SU-DHL-6 (cell line): ENCODE results near the gene FSTL3.

Experiments used
- H2AFZ ChIP-seq: fragments of 200-600 bp; sonication (generic); 2 replicates; pipeline ENCODE4 v1.6.1; 2014; ENCODE audit warnings: low read depth, mild to moderate bottlenecking, moderate library complexity, mixed read lengths, antibody characterized with exemption, low read length; ENCODE audit not compliant: severe bottlenecking
- H3F3A ChIP-seq: fragments of 200-600 bp; shearing (Covaris generic); 2 replicates; pipeline ENCODE4 v1.6.0; 2016; ENCODE audit warnings: antibody characterized with exemption, mild to moderate bottlenecking; ENCODE audit not compliant: insufficient read depth
- H3K27ac ChIP-seq: fragments of 200-600 bp; sonication (generic); 2 replicates; pipeline ENCODE4 v1.5.1; 2016; ENCODE audit warnings: low read depth, mild to moderate bottlenecking, low read length, moderate library complexity, mixed read lengths
- H3K27me3 ChIP-seq: fragments of 200-600 bp; sonication (generic), shearing (Covaris generic); 2 replicates; pipeline ENCODE4 v1.6.0; 2014; ENCODE audit warnings: mild to moderate bottlenecking, low read length
- H3K36me3 ChIP-seq: fragments of 200-600 bp; sonication (generic); 2 replicates; pipeline ENCODE4 v1.6.1; 2014; ENCODE audit warnings: mild to moderate bottlenecking, low read length, mixed read lengths
- H3K4me2 ChIP-seq: fragments of 300-600, 200-600 bp; shearing (Covaris generic), sonication (generic); 2 replicates; pipeline ENCODE4 v1.6.0; 2014; ENCODE audit warnings: low read length, low read depth, mild to moderate bottlenecking; ENCODE audit not compliant: poor library complexity, severe bottlenecking
- H3K4me3 ChIP-seq: fragments of 200-600 bp; sonication (generic); 2 replicates; pipeline ENCODE4 v1.5.1; 2014; ENCODE audit warnings: antibody characterized with exemption, low read length, mild to moderate bottlenecking, mixed read lengths; ENCODE audit not compliant: insufficient read depth, poor library complexity, severe bottlenecking
- H3K79me2 ChIP-seq: fragments of 200-600 bp; sonication (generic); 2 replicates; pipeline ENCODE4 v1.6.1; 2014; ENCODE audit warnings: mild to moderate bottlenecking, low read length, moderate library complexity; ENCODE audit not compliant: insufficient read depth
- H3K9ac ChIP-seq: fragments of 200-600 bp; sonication (generic); 2 replicates; pipeline ENCODE4 v1.7.0; 2014; ENCODE audit warnings: mild to moderate bottlenecking, low read length
- H3K9me2 ChIP-seq: fragments of 200-600 bp; sonication (generic); replicated peaks from 2 replicates; pipeline ENCODE4 v1.6.1; 2014; ENCODE audit warnings: low read length; ENCODE audit not compliant: insufficient read depth
- H3K9me3 ChIP-seq: fragments of 200-600 bp; sonication (generic); 2 replicates; pipeline ENCODE4 v1.6.1; 2014; ENCODE audit warnings: low read length, mixed read lengths; ENCODE audit not compliant: insufficient read depth
- H4K20me1 ChIP-seq: fragments of 200-600 bp; sonication (generic); 2 replicates; pipeline ENCODE4 v1.6.1; 2014; ENCODE audit warnings: low read depth, mild to moderate bottlenecking, antibody characterized with exemption, low read length, moderate library complexity, mixed read lengths
- CTCF ChIP-seq: fragments of 200-600 bp; sonication (generic); IDR thresholded peaks from one replicate; pipeline ENCODE4 v1.5.1; 2017; ENCODE audit warnings: antibody characterized with exemption, mild to moderate bottlenecking, low read length, moderate library complexity; ENCODE audit not compliant: insufficient read depth, poor library complexity, severe bottlenecking
- EZH2phosphoT487 ChIP-seq: fragments of 200-600 bp; sonication (generic), shearing (Covaris generic); conservative IDR thresholded peaks from 2 replicates; pipeline ENCODE4 v1.6.1; 2018; ENCODE audit warnings: mild to moderate bottlenecking, antibody characterized with exemption, low read length, moderate library complexity, mixed read lengths

The FSTL3 gene

GRCh38 chr19:718251-718951, 42.2 kb downstream of the FSTL3 start:
- H3K4me2 ChIP-seq = no peak overlapping the region
- H3K4me3 ChIP-seq = no peak overlapping the region
- no peak for TF ChIP-seq EZH2phosphoT487
- no peak for TF ChIP-seq CTCF
- no peaks in the 10 kb centered on the region for H3K27me3 ChIP-seq
- H3F3A ChIP-seq = no peaks in the 10 kb centered on the region
- no peak overlapping the region for H3K27ac ChIP-seq
- H4K20me1 ChIP-seq = no peaks in the 10 kb centered on the region
- H3K36me3 ChIP-seq = no peaks in the 10 kb centered on the region
- H3K79me2 ChIP-seq = no peaks in the 10 kb centered on the region
- H2AFZ ChIP-seq = no peak overlapping the region
- no peaks in the 10 kb centered on the region for H3K9me3 ChIP-seq
- no peaks in the 10 kb centered on the region for H3K9me2 ChIP-seq
- no peak overlapping the region for H3K9ac ChIP-seq

- H3K4me2 ChIP-seq = no peak overlapping the region
- H3K9me2 ChIP-seq = no peaks in the 10 kb centered on the region
- no peak overlapping the region for H2AFZ ChIP-seq
- H3K9ac ChIP-seq = no peak overlapping the region
- no peaks in the 10 kb centered on the region for H3K27me3 ChIP-seq
- no peak for TF ChIP-seq EZH2phosphoT487
- TF ChIP-seq CTCF = no peak
- no peaks in the 10 kb centered on the region for H4K20me1 ChIP-seq
- no peaks in the 10 kb centered on the region for H3F3A ChIP-seq
- no peaks in the 10 kb centered on the region for H3K9me3 ChIP-seq
- no peaks in the 10 kb centered on the region for H3K36me3 ChIP-seq
- H3K4me3 ChIP-seq = no peak overlapping the region
- no peak overlapping the region for H3K27ac ChIP-seq
- H3K79me2 ChIP-seq = no peaks in the 10 kb centered on the region
These were observed 42.9 kb downstream of the FSTL3 start for GRCh38 chr19:718991-719512.

GRCh38 chr19:719636-720344, 43.6 kb downstream of the FSTL3 start:
- H3K9ac ChIP-seq = no peak overlapping the region
- no peak overlapping the region for H2AFZ ChIP-seq
- no peaks in the 10 kb centered on the region for H3K9me3 ChIP-seq
- TF ChIP-seq CTCF (no peak), EZH2phosphoT487 (no peak)
- no peaks in the 10 kb centered on the region for H3K9me2 ChIP-seq
- no peaks in the 10 kb centered on the region for H3K36me3 ChIP-seq
- H4K20me1 ChIP-seq = no peaks in the 10 kb centered on the region
- H3F3A ChIP-seq = no peaks in the 10 kb centered on the region
- no peaks in the 10 kb centered on the region for H3K27me3 ChIP-seq
- no peak overlapping the region for H3K27ac ChIP-seq
- no peaks in the 10 kb centered on the region for H3K79me2 ChIP-seq
- H3K4me2 ChIP-seq = no peak overlapping the region
- no peak overlapping the region for H3K4me3 ChIP-seq
